Liver (tissue), 9 donors: Measurements from ENCODE around the gene TMEM178B. TPM values are rescaled to one million over a fixed set of nuclear protein-coding genes. Genes with fewer than 3 reads are reported as not detected.

Source experiments
- DNase-seq: peaks from one replicate; pipeline ENCODE4 v3.0.0-alpha.2; 2017; ENCODE audit warnings: low spot score
- H3K27ac ChIP-seq, 2 donors: one replicate each; pipeline ENCODE4 v1.7.0; 2013; ENCODE audit warnings: inconsistent platforms in 2 of 2, low read length in 2 of 2, control low read depth in 1 of 2, low read depth in 1 of 2, mild to moderate bottlenecking in 1 of 2
- H3K27me3 ChIP-seq, 4 donors: one replicate each; pipeline versions ENCODE4 v1.6.1 to v1.7.0; 2013; ENCODE audit warnings: low read length in 3 of 4, inconsistent platforms in 1 of 4, mild to moderate bottlenecking in 1 of 4, moderate library complexity in 1 of 4; ENCODE audit not compliant: control insufficient read depth in 4 of 4, insufficient read depth in 4 of 4
- H3K36me3 ChIP-seq, 4 donors: one replicate each; pipeline versions ENCODE4 v1.6.1 to v1.7.0; 2013; ENCODE audit warnings: low read length in 3 of 4, mild to moderate bottlenecking in 3 of 4, low read depth in 1 of 4, moderate library complexity in 1 of 4; ENCODE audit not compliant: control insufficient read depth in 4 of 4, insufficient read depth in 3 of 4
- H3K4me1 ChIP-seq, 4 donors: one replicate each; pipeline versions ENCODE4 v1.6.1 to v1.7.0; 2013; ENCODE audit warnings: low read length in 3 of 4, mild to moderate bottlenecking in 3 of 4, moderate library complexity in 1 of 4; ENCODE audit not compliant: control insufficient read depth in 4 of 4, insufficient read depth in 4 of 4
- H3K4me3 ChIP-seq, 3 donors: one replicate each; pipeline versions ENCODE4 v1.6.1 to v1.7.0; 2013; ENCODE audit warnings: low read length in 3 of 3, control low read depth in 1 of 3, low read depth in 1 of 3, mild to moderate bottlenecking in 1 of 3
- H3K9ac ChIP-seq, 2 donors: one replicate each; pipeline ENCODE4 v1.7.0; 2013; ENCODE audit warnings: low read length in 2 of 2, mild to moderate bottlenecking in 2 of 2, moderate library complexity in 2 of 2, control low read depth in 1 of 2, low read depth in 1 of 2
- H3K9me3 ChIP-seq, 4 donors: one replicate each; pipeline versions ENCODE4 v1.6.1 to v1.7.0; 2013; ENCODE audit warnings: low read length in 3 of 4; ENCODE audit not compliant: control insufficient read depth in 4 of 4
- EGR1 ChIP-seq, 2 donors: IDR thresholded peaks; 2 replicates each; pipeline ENCODE4 v1.6.1; 2016 to 2018; ENCODE audit warnings: antibody characterized with exemption in 2 of 2, low read depth in 2 of 2
- FOXA1 ChIP-seq: IDR thresholded peaks from 2 replicates; pipeline ENCODE4 v1.6.1; 2016; ENCODE audit warnings: antibody characterized with exemption
- FOXA2 ChIP-seq: IDR thresholded peaks from 2 replicates; pipeline ENCODE4 v1.6.1; 2016; ENCODE audit warnings: antibody characterized with exemption
- GABPA ChIP-seq, 2 donors: IDR thresholded peaks in 1 of 2; conservative IDR thresholded peaks in 1 of 2; 2 replicates each; pipeline ENCODE4 v1.6.1; 2016; ENCODE audit warnings: antibody characterized with exemption in 2 of 2, mild to moderate bottlenecking in 1 of 2, moderate library complexity in 1 of 2
- HNF4A ChIP-seq, 2 donors: conservative IDR thresholded peaks; 2 replicates each; pipeline ENCODE4 v1.6.1; 2016; ENCODE audit warnings: antibody characterized with exemption in 2 of 2, mild to moderate bottlenecking in 2 of 2
- HNF4G ChIP-seq: IDR thresholded peaks from 2 replicates; pipeline ENCODE4 v1.6.1; 2016; ENCODE audit warnings: antibody characterized with exemption
- JUND ChIP-seq, 2 donors: IDR thresholded peaks; 2 replicates each; pipeline ENCODE4 v1.6.1; 2016; ENCODE audit warnings: antibody characterized with exemption in 2 of 2
- NR2F2 ChIP-seq: IDR thresholded peaks from 2 replicates; pipeline ENCODE4 v1.6.1; 2016; ENCODE audit warnings: antibody characterized with exemption
- RAD21 ChIP-seq, 2 donors: IDR thresholded peaks; 2 replicates each; pipeline ENCODE4 v1.6.1; 2016; ENCODE audit warnings: antibody characterized with exemption in 2 of 2, mild to moderate bottlenecking in 2 of 2
- RXRA ChIP-seq, 2 donors: IDR thresholded peaks; 2 replicates each; pipeline ENCODE4 v1.6.1; 2017 to 2018; ENCODE audit warnings: antibody characterized with exemption in 2 of 2, mild to moderate bottlenecking in 1 of 2
- SP1 ChIP-seq: IDR thresholded peaks from 2 replicates; pipeline ENCODE4 v1.6.1; 2018; ENCODE audit warnings: antibody characterized with exemption, mild to moderate bottlenecking
- TAF1 ChIP-seq: conservative IDR thresholded peaks from 2 replicates; pipeline ENCODE4 v1.6.1; 2016; ENCODE audit warnings: antibody characterized with exemption, mild to moderate bottlenecking
- YY1 ChIP-seq: IDR thresholded peaks from 2 replicates; pipeline ENCODE4 v1.6.1; 2016; ENCODE audit warnings: antibody characterized with exemption, mild to moderate bottlenecking
- WGBS: extraction: QIAGEN DNeasy Blood & Tissue Kit; methylation state at CpG from one replicate; pipeline ENCODE4 v1.1.7; 2013; 5-methylcytosine and 5-hydroxymethylcytosine counted together
- polyA plus RNA-seq, 2 donors: library from polyadenylated mRNA; stranded (reverse) in 1 of 2; unstranded in 1 of 2; fragments of 200-250 nt in 1 of 2; fragments of >200 nt in 1 of 2; fragmentation: Nextera tagmentation in 1 of 2; extraction: Ambion mirVana in 1 of 2; gene quantifications; one replicate each; pipeline versions ENCODE4 v1.2.1 to v1.2.3, GENCODE V29; 2013 to 2015
- total RNA-seq, 2 donors: library from RNA; depleted of rRNA; stranded (reverse); fragments of >200 nt; gene quantifications; one replicate each; pipeline ENCODE4 v1.2.3, GENCODE V29; 2014
- TF ChIP-seq, protein P1 (sequence below): IDR thresholded peaks from 2 replicates; pipeline ENCODE4 v1.6.1; 2016; ENCODE audit warnings: antibody characterized with exemption
- TF ChIP-seq, protein P2 (sequence below): IDR thresholded peaks from 2 replicates; pipeline ENCODE4 v1.6.1; 2016; ENCODE audit warnings: antibody characterized with exemption
- TF ChIP-seq, protein P3 (sequence below): IDR thresholded peaks from 2 replicates; pipeline ENCODE4 v1.6.1; 2016; ENCODE audit warnings: antibody characterized with exemption
- TF ChIP-seq, protein P4 (sequence below): IDR thresholded peaks from 2 replicates; pipeline ENCODE4 v1.6.1; 2016; ENCODE audit warnings: antibody characterized with exemption, mild to moderate bottlenecking
- TF ChIP-seq, protein P5 (sequence below): fragments of 150-350 bp; IDR thresholded peaks from 2 replicates; pipeline ENCODE4 v1.5.1; 2017; ENCODE audit warnings: improper control_type of control experiment, low read depth, low read length; ENCODE audit not compliant: missing input control
- donor health status: healthy.
- donor health status: healthy.
- donor health status: healthy.
- donor health status: healthy.
- donor health status: healthy.

Gene TMEM178B
- total and polyA plus RNA-seq, 4 donors: under 0.01 to 0.02 (median under 0.01) TPM; not detected in 1

DNA sequence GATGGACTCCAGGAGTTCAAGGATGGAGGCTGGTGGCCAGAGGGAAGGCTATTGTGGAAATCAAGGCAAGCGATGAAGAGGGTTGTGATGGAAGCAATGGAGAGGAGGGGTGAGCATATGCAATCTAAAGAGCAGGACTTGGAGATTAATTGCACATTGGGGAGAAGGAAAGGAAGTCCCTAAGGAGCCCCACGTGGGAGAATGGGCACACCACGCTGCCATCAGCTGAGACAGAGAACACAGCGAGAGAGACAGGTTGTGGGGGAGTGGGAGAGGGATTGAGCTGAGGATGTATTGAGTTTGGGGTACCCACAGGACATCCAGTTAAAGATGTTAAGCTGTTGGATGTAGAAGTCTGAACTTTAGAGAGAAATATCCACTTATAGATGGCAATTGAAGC is 73.6 kb downstream of the TMEM178B start (continued):
- TF ChIP-seq, protein P1, sequence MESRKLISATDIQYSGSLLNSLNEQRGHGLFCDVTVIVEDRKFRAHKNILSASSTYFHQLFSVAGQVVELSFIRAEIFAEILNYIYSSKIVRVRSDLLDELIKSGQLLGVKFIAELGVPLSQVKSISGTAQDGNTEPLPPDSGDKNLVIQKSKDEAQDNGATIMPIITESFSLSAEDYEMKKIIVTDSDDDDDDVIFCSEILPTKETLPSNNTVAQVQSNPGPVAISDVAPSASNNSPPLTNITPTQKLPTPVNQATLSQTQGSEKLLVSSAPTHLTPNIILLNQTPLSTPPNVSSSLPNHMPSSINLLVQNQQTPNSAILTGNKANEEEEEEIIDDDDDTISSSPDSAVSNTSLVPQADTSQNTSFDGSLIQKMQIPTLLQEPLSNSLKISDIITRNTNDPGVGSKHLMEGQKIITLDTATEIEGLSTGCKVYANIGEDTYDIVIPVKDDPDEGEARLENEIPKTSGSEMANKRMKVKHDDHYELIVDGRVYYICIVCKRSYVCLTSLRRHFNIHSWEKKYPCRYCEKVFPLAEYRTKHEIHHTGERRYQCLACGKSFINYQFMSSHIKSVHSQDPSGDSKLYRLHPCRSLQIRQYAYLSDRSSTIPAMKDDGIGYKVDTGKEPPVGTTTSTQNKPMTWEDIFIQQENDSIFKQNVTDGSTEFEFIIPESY: no peak
- no peak for TF ChIP-seq NR2F2
- TF ChIP-seq YY1: no peak
- no peak for TF ChIP-seq GABPA (IDR thresholded peaks at IDR 0.05 in 1 of 2, conservative IDR thresholded peaks at IDR 0.05 in 1 of 2)

DNA sequence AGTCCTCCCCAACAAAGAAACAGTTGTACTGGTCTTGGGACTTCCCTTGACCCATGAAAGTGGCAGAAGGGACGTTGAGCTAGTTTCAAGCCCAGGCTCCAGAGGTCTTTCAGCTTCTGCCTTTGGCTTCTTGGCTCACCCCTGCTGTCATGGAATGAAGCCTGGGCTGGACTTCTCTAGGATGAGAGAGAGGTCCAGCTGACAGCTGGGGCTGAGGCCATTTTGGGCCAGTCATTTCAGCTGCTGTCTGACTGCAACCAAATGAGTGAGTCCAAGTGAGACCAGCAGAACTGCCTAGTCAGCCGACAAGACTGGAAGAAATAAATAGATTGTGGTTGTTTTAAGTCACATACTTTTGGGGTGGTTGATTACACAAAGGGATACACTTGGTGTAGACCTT is 76.6 kb downstream of the TMEM178B start:
- Histone ChIP-seq H3K9ac (no peak overlapping the region), H3K9me3 (no peaks in the 10 kb centered on the region), H3K27ac (no peak overlapping the region), H3K36me3 (no peaks in the 10 kb centered on the region), H3K4me1 (no peaks in the 10 kb centered on the region), H3K4me3 (no peak overlapping the region), H3K27me3 (no peaks in the 10 kb centered on the region)
- no peak for TF ChIP-seq RAD21 (IDR thresholded peaks at IDR 0.05)
- no peak for TF ChIP-seq SP1
- TF ChIP-seq NR2F2: no peak
- TF ChIP-seq TAF1: no peak
- no peak for TF ChIP-seq HNF4A (conservative IDR thresholded peaks at IDR 0.05)
- TF ChIP-seq, protein P2, sequence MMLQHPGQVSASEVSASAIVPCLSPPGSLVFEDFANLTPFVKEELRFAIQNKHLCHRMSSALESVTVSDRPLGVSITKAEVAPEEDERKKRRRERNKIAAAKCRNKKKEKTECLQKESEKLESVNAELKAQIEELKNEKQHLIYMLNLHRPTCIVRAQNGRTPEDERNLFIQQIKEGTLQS: no peak
- TF ChIP-seq, protein P1: no peak
- no peak for TF ChIP-seq FOXA1
- TF ChIP-seq YY1: no peak
- 74% methylated on average over 2 of the region's 2 CpGs for WGBS
- no peak for DNase-seq

DNA sequence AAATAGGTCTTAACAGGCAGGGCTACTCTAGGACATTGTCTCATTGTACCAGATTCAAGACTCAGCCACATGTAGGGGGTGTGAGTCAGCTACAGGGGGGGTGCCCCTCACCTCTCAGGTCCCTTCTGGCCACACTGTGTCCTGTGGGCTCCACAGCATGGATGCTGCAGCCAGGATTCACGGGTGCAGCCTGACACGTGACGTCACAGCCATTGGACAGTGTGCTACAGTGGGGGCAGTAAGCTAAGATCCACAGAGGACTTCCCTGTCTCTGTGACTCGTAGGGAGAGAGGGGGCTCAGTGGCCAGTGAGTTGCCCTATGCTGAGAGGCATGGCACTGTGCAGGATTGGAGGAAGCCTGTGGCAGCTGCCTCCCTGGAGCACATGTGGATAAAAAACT is 77.9 kb downstream of the TMEM178B start:
- Histone ChIP-seq H3K27me3 (no peaks in the 10 kb centered on the region), H3K4me1 (no peaks in the 10 kb centered on the region), H3K9me3 (no peaks in the 10 kb centered on the region), H3K9ac (no peak overlapping the region), H3K36me3 (no peaks in the 10 kb centered on the region), H3K27ac (no peak overlapping the region), H3K4me3 (no peak overlapping the region)
- WGBS: 84% methylated on average over 4 of the region's 4 CpGs
- DNase-seq: no peak
- TF ChIP-seq RXRA (IDR thresholded peaks at IDR 0.05): no peak
- TF ChIP-seq NR2F2: no peak
- no peak for TF ChIP-seq EGR1 (IDR thresholded peaks at IDR 0.05; ENCODE audit: low read depth in 2 of 2)
- TF ChIP-seq TAF1: no peak
- TF ChIP-seq RAD21 (IDR thresholded peaks at IDR 0.05): no peak
- TF ChIP-seq GABPA (IDR thresholded peaks at IDR 0.05 in 1 of 2, conservative IDR thresholded peaks at IDR 0.05 in 1 of 2): no peak
- TF ChIP-seq, protein P3, sequence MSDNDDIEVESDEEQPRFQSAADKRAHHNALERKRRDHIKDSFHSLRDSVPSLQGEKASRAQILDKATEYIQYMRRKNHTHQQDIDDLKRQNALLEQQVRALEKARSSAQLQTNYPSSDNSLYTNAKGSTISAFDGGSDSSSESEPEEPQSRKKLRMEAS: no peak
- TF ChIP-seq HNF4G: no peak
- no peak for TF ChIP-seq HNF4A (conservative IDR thresholded peaks at IDR 0.05)
- TF ChIP-seq, protein P4, sequence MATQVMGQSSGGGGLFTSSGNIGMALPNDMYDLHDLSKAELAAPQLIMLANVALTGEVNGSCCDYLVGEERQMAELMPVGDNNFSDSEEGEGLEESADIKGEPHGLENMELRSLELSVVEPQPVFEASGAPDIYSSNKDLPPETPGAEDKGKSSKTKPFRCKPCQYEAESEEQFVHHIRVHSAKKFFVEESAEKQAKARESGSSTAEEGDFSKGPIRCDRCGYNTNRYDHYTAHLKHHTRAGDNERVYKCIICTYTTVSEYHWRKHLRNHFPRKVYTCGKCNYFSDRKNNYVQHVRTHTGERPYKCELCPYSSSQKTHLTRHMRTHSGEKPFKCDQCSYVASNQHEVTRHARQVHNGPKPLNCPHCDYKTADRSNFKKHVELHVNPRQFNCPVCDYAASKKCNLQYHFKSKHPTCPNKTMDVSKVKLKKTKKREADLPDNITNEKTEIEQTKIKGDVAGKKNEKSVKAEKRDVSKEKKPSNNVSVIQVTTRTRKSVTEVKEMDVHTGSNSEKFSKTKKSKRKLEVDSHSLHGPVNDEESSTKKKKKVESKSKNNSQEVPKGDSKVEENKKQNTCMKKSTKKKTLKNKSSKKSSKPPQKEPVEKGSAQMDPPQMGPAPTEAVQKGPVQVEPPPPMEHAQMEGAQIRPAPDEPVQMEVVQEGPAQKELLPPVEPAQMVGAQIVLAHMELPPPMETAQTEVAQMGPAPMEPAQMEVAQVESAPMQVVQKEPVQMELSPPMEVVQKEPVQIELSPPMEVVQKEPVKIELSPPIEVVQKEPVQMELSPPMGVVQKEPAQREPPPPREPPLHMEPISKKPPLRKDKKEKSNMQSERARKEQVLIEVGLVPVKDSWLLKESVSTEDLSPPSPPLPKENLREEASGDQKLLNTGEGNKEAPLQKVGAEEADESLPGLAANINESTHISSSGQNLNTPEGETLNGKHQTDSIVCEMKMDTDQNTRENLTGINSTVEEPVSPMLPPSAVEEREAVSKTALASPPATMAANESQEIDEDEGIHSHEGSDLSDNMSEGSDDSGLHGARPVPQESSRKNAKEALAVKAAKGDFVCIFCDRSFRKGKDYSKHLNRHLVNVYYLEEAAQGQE: no peak
- TF ChIP-seq YY1: no peak
- TF ChIP-seq, protein P2: no peak
- TF ChIP-seq FOXA1: no peak
- TF ChIP-seq SP1: no peak
- TF ChIP-seq FOXA2: no peak
- TF ChIP-seq JUND (IDR thresholded peaks at IDR 0.05): no peak
- TF ChIP-seq, protein P5, sequence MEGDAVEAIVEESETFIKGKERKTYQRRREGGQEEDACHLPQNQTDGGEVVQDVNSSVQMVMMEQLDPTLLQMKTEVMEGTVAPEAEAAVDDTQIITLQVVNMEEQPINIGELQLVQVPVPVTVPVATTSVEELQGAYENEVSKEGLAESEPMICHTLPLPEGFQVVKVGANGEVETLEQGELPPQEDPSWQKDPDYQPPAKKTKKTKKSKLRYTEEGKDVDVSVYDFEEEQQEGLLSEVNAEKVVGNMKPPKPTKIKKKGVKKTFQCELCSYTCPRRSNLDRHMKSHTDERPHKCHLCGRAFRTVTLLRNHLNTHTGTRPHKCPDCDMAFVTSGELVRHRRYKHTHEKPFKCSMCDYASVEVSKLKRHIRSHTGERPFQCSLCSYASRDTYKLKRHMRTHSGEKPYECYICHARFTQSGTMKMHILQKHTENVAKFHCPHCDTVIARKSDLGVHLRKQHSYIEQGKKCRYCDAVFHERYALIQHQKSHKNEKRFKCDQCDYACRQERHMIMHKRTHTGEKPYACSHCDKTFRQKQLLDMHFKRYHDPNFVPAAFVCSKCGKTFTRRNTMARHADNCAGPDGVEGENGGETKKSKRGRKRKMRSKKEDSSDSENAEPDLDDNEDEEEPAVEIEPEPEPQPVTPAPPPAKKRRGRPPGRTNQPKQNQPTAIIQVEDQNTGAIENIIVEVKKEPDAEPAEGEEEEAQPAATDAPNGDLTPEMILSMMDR: no peak
